Mucosa of stomach (tissue), 1 donor: Measurements from ENCODE around the gene ANKRD7.

Experiments
- H3K27me3 ChIP-seq: one replicate; pipeline ENCODE4 v1.7.0; 2013; ENCODE audit warnings: mild to moderate bottlenecking, low read length; ENCODE audit not compliant: control insufficient read depth, insufficient read depth
- H3K36me3 ChIP-seq: one replicate; pipeline ENCODE4 v1.7.0; 2013; ENCODE audit warnings: low read length; ENCODE audit not compliant: control insufficient read depth, insufficient read depth
- H3K4me1 ChIP-seq: one replicate; pipeline ENCODE4 v1.7.0; 2013; ENCODE audit warnings: mild to moderate bottlenecking, low read length; ENCODE audit not compliant: control insufficient read depth, insufficient read depth
- H3K4me3 ChIP-seq: one replicate; pipeline ENCODE4 v1.7.0; 2013; ENCODE audit warnings: low read length
- H3K9ac ChIP-seq: one replicate; pipeline ENCODE4 v1.7.0; 2013; ENCODE audit warnings: mild to moderate bottlenecking, low read length, moderate library complexity
- H3K9me3 ChIP-seq: one replicate; pipeline ENCODE4 v1.7.0; 2013; ENCODE audit warnings: mild to moderate bottlenecking, low read length, moderate library complexity; ENCODE audit not compliant: control insufficient read depth
- donor health status: Pancreatic carcinoma.

Gene ANKRD7

DNA sequence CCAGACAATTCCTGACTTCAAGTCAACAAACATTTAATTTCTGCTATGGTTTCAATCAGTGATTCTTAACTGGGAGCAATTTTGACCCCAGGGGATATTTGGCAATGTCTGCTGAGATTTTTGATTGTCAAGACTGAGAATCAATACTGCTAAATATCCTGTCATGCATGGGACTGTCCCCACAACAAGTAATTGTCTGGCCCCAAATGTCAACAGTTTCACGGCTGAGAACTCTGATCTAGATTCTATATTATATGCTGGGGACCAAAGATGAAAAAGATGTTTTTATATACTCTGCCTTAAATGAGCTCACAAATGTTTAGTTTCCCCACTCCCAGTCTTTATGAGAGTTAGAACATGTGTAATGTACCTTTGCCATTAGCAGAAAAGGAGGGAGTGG, 19.2 kb downstream of the ANKRD7 start:
- Histone ChIP-seq H3K4me3 (no peak overlapping the region), H3K36me3 (no peaks in the 10 kb centered on the region), H3K9me3 (no peaks in the 10 kb centered on the region), H3K4me1 (no peaks in the 10 kb centered on the region), H3K27me3 (no peaks in the 10 kb centered on the region), H3K9ac (no peak overlapping the region)

DNA sequence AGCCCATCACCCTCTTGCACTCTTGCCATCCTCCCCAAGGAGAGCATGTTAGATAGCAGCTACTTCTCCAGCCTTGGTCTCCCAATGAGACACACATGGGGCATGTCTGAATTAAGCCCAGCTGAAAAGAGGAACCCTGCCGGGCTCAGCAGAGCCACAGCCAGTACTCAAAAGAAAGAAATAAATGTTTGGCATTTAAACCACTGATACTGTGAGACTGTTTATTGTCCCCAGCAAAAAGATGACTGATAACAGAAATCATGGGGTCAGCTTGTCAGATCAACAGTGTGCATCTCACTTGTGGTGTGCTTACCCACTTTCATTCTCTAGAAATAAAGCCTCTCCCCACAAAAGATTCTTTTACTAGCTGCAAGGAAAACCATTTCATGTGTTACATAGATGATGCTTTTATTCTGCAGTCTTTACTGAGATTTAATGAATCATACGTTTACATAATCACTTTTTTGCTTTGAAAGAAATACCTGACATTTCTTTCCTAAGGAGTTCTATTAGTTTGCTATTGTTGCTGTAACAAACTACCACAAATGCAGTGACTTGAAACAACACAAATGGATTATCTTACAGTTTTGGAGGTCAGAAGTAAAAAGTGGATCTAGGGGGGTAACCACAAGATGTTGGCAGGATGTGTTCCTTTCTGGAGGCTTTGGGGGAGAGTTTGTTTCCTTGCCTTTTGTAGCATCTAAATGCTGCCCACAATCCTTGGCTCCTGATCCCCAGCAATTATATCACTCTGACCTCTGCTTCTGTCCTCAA, 20.9 kb downstream of the ANKRD7 start:
- Histone ChIP-seq H3K9me3 (no peaks in the 10 kb centered on the region), H3K36me3 (no peaks in the 10 kb centered on the region), H3K4me1 (no peaks in the 10 kb centered on the region), H3K4me3 (no peak overlapping the region), H3K9ac (no peak overlapping the region), H3K27me3 (no peaks in the 10 kb centered on the region)

DNA sequence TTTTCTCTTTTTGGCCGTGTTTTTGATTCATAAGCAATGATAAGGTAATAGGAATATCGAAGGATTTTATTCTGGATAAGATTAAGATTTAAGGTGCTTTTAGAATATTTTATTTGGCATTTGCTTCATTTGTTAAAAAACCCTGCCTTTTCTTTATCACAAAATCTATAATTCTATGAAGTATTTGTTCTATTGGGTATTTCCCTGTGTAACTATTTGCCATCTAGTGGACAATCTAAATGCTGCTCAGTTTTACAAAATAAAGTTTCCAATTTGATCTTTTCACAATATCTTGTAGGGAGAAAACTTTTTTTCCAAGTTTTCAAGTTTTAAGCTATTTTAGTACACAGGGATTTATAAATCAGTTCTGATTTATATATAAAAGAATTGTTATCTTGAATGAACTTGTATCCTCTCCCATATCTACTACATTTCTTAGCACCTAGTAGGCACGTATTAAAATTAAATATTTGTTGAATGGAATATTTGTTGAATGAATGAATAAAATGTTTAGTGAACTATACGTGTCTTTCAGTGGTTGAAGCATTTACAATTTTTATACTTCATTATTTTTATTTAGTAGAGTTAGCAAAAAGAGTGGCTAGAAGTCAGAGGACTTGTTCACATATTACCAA, 26.5 kb downstream of the ANKRD7 start:
- H3K36me3 ChIP-seq = no peaks in the 10 kb centered on the region
- H3K27me3 ChIP-seq = no peaks in the 10 kb centered on the region
- H3K9ac ChIP-seq = no peak overlapping the region
- no peaks in the 10 kb centered on the region for H3K4me1 ChIP-seq
- no peaks in the 10 kb centered on the region for H3K9me3 ChIP-seq
- H3K4me3 ChIP-seq = no peak overlapping the region

DNA sequence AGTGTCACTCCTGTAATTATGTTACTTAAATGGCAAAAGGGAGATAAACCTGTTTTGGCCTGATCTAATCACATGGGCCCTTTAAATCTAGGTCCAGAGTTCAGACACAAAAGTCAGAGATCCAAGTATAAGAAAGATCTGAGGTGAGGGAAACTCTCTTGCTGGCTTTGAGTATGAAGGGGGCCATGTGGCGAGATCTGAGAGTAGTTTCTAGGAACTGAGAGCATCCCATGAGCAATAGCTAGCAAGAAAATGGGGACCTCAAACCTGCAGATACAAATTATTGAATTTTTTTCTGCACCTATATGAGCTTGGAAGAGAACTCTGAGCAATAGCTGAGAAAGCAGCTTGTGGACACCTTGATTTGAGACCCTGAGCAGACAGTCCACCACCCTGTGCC, 27.6 kb downstream of the ANKRD7 start:
- H3K4me1 ChIP-seq = no peaks in the 10 kb centered on the region
- no peaks in the 10 kb centered on the region for H3K9me3 ChIP-seq
- H3K9ac ChIP-seq = no peak overlapping the region
- no peaks in the 10 kb centered on the region for H3K27me3 ChIP-seq
- no peak overlapping the region for H3K4me3 ChIP-seq
- H3K36me3 ChIP-seq = no peaks in the 10 kb centered on the region

DNA sequence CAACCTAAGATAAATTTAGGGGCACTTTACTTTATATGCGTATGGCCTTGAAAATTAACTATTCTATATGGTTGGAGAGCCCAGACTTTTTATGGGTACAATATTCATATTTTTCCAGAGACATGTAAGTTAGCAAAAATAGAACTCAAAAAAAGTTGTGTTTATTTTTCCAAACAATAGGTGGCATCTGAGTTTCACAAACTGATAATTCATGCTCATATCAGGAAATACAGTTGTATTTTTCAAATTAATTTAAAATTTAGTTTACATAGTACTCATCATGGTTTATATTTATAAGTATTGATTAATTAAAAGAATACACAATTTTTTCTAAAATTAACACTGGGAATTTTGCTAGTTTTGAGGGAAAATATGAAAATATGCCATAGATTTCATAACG, 34.6 kb downstream of the ANKRD7 start:
- H3K4me3 ChIP-seq = no peak overlapping the region

DNA sequence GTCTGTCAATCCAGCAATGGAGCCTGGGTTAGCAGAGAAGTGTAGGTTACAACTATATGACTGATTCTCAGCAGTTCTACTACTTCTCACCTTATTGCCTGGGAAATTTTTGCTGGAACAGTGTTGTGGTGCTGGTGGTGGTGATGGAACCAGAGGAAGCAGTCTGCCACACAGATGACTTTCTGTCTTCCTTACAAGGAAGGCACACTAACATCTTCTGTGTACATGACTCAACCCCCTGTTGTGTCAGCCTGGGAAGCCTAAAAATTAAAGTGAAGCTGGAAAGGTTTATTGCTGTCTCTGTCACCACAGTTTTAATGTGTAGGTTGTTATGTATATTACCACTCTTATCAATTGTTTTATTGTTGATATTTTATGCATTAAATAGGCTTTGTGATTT, 40.3 kb downstream of the ANKRD7 start:
- no peak overlapping the region for H3K4me3 ChIP-seq
- H3K9me3 ChIP-seq = no peaks in the 10 kb centered on the region
- no peaks in the 10 kb centered on the region for H3K27me3 ChIP-seq
- H3K4me1 ChIP-seq = no peaks in the 10 kb centered on the region
- no peaks in the 10 kb centered on the region for H3K36me3 ChIP-seq
- no peak overlapping the region for H3K9ac ChIP-seq

More for the DNA sequence above, 34.6 kb downstream of the ANKRD7 start:
- no peaks in the 10 kb centered on the region for H3K36me3 ChIP-seq
- H3K9me3 ChIP-seq = no peaks in the 10 kb centered on the region
- H3K4me1 ChIP-seq = no peaks in the 10 kb centered on the region
- H3K27me3 ChIP-seq = no peaks in the 10 kb centered on the region
- H3K9ac ChIP-seq = no peak overlapping the region

DNA sequence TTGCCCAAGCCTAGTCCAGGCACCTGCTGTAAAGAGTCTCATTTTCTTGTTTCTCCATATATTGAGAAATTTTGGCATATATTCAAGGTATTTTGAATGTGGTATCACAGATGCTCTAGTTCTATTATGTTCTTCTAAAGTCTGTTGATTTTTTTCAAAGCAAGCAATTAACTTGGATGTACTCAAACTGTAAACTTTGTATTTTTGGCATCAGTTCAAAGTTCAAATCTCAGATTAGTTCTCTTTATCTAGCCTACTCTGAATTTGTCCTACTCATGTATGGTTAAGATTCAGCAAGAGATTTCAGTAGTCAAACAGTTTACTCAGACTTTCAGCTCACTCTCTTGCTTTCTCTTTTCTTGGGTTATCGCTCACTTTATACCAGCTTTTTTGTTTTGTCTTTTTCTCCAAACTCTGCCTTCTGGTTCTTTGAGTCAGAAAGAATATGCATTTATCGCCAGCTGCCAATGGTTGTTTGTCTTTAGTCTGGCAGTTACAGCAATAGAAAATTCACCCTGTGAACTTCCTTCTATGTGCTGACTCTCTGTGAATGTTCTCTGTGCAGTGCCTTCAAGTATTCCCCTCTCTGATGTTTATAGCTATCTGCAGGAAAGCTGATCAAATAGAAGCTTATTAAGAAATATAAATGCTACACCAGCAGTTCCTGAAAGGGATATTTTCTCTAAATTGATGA, 56.0 kb downstream of the ANKRD7 start:
- no peaks in the 10 kb centered on the region for H3K9me3 ChIP-seq
- H3K4me3 ChIP-seq = no peak overlapping the region
- no peak overlapping the region for H3K9ac ChIP-seq
- no peaks in the 10 kb centered on the region for H3K36me3 ChIP-seq
- no peaks in the 10 kb centered on the region for H3K4me1 ChIP-seq
- H3K27me3 ChIP-seq = no peaks in the 10 kb centered on the region

DNA sequence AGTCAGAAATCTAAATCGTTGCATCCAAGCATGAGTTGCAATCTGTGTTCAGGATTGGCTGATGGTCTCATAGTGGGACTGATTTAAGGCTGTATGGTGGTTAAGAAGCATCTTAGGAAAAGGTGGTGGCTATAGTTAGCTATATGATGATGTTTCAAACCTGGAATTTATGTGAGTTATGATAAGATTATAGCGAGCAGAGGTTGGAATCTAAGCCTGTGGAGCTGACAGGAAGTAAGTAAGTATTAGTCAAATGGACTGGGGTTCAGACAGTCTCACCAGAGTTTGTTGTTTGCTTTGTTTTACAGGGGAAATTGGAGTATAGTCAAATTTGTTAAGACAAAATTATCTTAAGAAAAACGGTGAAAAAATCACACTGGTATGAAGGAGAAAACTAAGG, 56.7 kb downstream of the ANKRD7 start:
- Histone ChIP-seq H3K4me1 (no peaks in the 10 kb centered on the region), H3K9ac (no peak overlapping the region), H3K27me3 (no peaks in the 10 kb centered on the region), H3K9me3 (no peaks in the 10 kb centered on the region), H3K4me3 (no peak overlapping the region), H3K36me3 (no peaks in the 10 kb centered on the region)

DNA sequence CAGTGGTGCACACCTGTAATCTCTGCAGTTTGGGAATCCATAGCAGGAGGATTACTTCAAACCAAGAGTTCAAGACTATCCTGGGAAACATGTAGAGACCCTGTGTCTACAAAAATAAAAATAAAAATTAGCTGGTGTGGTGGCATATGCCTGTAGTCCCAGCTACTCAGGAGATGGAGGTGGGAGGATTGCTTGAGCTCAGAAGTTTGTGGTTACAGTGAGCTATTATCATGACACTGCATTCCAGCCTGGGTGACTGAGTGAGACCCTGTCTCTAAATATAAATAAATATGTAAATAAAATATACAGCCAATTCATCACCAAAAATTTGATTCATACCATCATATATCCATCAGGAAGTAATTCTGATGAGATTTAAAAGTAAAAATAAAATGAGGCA, 60.9 kb downstream of the ANKRD7 start:
- no peaks in the 10 kb centered on the region for H3K27me3 ChIP-seq
- no peaks in the 10 kb centered on the region for H3K9me3 ChIP-seq
- no peak overlapping the region for H3K9ac ChIP-seq
- no peaks in the 10 kb centered on the region for H3K36me3 ChIP-seq
- no peaks in the 10 kb centered on the region for H3K4me1 ChIP-seq
- no peak overlapping the region for H3K4me3 ChIP-seq

DNA sequence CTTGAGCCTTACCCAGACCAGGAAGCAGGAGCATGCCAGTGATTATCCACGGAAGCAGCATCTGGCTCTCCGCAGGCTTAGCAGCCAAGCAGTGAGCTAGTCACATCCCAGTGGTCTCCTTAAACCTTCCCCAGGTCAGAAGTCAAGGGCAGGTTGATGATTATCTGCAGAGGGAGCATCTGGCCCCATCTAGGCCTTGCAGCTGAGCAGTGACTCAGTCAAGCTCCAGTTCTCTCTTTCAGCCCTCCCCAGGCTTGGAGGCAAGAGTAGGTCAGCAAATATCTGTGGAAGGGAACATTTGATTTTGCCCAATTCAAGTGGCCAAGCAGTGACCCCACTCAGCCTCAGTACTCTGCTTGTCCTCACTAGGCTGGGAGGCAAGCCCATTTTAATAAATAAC, 61.6 kb downstream of the ANKRD7 start:
- no peaks in the 10 kb centered on the region for H3K9me3 ChIP-seq
- H3K36me3 ChIP-seq = no peaks in the 10 kb centered on the region
- no peak overlapping the region for H3K9ac ChIP-seq
- no peak overlapping the region for H3K4me3 ChIP-seq
- H3K4me1 ChIP-seq = no peaks in the 10 kb centered on the region
- H3K27me3 ChIP-seq = no peaks in the 10 kb centered on the region

DNA sequence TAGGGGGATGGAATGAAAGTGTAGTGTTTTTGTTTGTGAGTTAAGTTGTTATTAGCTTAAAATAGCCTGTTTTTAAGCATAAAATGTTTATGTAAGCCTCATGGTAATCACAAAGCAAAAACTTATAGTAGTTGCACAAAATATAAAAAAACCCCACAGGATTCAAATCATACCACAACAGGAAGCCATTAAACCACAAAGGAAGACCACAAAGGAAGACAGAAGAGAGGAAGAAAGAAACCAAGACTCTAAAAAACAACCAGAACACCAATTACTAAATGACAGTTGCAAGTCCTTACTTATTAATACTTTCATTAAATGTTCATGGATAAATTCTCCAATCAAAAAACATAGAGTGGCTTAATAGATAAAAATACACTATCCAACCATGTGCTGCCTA, 63.6 kb downstream of the ANKRD7 start:
- Histone ChIP-seq H3K4me3 (no peak overlapping the region), H3K4me1 (no peaks in the 10 kb centered on the region), H3K9me3 (no peaks in the 10 kb centered on the region), H3K9ac (no peak overlapping the region), H3K36me3 (no peaks in the 10 kb centered on the region), H3K27me3 (no peaks in the 10 kb centered on the region)

DNA sequence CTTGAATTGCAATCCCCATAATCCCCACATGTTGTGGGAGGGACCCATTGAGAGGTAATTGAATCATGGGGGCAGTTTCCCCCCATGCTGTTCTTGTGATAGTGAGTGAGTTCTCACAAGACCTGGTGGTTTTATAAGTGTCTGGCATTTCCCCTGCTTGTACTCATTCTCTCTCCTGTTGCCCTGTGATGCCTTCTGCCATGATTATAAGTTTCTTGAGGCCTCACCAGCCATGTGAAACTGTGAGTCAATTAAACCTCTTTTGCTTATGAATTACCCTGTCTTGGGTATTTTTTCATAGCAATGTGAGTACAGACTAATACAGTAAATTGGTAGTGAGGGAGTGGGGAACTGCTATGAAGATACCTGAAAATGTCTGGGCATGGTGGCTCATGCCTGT, 65.0 kb downstream of the ANKRD7 start:
- no peaks in the 10 kb centered on the region for H3K9me3 ChIP-seq
- H3K36me3 ChIP-seq = no peaks in the 10 kb centered on the region
- no peaks in the 10 kb centered on the region for H3K27me3 ChIP-seq
- H3K4me3 ChIP-seq = no peak overlapping the region
- no peak overlapping the region for H3K9ac ChIP-seq
- no peaks in the 10 kb centered on the region for H3K4me1 ChIP-seq
